HFF-Myc (cell line): Measurements from ENCODE around the gene TMOD2.
A peak's percentile ranks its signal among the peaks of the same experiment; 100 is the strongest.

Experiments used
- DNase-seq: peaks from one replicate; pipeline ENCODE4 v3.0.0-alpha.2; 2011; ENCODE audit warnings: low read depth; ENCODE audit errors: extremely low read depth
- H3K4me3 ChIP-seq: replicated peaks from 2 replicates; pipeline ENCODE4 v1.5.1; 2011; ENCODE audit warnings: low read depth, mild to moderate bottlenecking, control low read depth, low read length
- TF ChIP-seq, protein P1 (sequence below): IDR thresholded peaks from 2 replicates; pipeline ENCODE4 v1.5.1; 2012; ENCODE audit warnings: mild to moderate bottlenecking, low read depth, low read length, control low read depth; ENCODE audit errors: missing control alignments

Gene TMOD2

DNA sequence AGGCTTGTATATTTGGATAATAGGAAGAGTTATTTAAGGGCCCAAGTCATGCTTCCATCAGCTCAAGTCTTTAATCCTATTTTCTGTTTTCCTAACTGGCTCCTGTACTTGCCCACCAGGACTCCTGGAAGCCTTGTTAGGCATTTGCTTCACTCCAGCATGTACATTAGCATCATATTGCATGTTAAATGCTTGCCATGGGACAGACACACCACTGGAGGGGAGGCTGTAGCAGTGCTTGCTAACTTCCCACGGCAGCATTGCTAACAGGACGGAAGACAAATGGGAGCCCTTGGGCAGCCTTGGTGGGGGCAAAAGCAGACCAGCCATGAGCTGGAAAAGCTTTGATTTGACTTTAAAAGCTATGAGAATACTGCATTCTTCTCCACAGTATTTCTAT is 6.1 kb downstream of the TMOD2 start:
- H3K4me3 ChIP-seq = no peak overlapping the region
- no peak for DNase-seq
- TF ChIP-seq, protein P1, sequence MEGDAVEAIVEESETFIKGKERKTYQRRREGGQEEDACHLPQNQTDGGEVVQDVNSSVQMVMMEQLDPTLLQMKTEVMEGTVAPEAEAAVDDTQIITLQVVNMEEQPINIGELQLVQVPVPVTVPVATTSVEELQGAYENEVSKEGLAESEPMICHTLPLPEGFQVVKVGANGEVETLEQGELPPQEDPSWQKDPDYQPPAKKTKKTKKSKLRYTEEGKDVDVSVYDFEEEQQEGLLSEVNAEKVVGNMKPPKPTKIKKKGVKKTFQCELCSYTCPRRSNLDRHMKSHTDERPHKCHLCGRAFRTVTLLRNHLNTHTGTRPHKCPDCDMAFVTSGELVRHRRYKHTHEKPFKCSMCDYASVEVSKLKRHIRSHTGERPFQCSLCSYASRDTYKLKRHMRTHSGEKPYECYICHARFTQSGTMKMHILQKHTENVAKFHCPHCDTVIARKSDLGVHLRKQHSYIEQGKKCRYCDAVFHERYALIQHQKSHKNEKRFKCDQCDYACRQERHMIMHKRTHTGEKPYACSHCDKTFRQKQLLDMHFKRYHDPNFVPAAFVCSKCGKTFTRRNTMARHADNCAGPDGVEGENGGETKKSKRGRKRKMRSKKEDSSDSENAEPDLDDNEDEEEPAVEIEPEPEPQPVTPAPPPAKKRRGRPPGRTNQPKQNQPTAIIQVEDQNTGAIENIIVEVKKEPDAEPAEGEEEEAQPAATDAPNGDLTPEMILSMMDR = no peak

- TF ChIP-seq, protein P1 = no peak
- DNase-seq = no peak
- H3K4me3 ChIP-seq = no peak overlapping the region
Observed at GRCh38 chr15:51758645-51759044, 7.2 kb downstream of the TMOD2 start.

DNA sequence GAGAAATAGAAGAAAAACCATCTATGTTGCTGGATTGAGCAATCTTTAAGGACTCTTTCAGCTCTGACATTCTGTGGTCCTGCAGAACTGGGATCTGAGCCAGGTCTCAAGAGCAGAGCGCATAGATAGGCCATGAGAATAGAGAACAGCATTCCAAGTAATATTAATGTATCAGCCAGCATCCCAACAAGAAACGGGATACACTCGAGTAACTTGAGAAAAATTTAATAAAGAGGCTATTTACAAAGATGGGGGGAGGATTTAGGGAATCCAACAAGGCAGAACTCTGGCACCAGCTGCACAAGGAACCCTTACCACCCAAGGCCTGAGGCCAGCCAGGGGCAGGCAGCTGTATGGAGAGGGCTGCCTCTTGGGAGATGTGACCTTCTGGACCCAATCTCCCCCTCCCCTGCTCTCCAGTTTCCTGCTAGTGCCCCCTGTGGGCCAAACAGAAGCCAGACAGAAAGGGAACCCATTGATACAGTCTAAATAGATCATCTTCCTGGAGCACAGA is 8.2 kb downstream of the TMOD2 start:
- DNase-seq = no peak

DNA sequence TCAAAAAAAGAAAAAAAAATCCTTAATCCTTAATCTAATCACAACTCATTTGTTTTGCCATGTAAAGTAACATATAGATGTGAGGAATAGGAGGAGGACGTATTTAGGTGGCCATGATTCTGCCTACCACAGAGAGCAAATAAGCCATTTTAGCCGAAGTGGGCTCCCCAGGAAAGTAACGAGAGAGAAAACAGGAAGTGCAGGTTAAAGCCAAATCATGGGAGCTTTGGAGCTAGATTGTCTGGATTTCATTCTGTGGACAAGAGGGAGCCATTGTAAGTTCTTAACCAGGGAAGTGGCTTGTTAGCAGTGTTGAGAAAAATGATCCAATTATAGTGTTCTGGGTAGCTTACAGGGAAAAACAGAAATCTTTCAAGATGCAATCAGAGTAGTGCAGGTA is 9.4 kb downstream of the TMOD2 start:
- H3K4me3 ChIP-seq = no peak overlapping the region
- DNase-seq = no peak
- TF ChIP-seq, protein P1 = no peak

More for the DNA sequence above, 8.2 kb downstream of the TMOD2 start:
- H3K4me3 ChIP-seq = no peak overlapping the region
- TF ChIP-seq, protein P1 = peak; percentile 25

DNA sequence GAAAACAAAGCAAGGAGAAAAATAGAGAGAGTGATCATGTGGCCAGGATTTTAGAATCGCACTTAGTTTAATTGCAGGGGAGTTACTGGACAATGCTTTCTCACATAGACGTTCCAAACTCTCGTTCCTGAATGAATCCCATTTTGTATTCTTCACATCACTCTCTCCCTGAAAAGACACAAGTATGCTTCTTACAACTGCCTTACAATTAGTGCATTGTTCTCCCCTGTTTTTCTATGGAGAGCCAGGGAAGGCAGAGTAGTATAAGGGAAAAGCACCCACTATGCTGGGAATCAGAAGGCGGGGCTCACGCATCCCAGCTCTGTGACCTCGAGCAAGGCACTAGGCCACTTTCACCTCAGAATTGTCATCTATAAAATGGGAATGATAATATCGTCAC is 14.4 kb downstream of the TMOD2 start:
- TF ChIP-seq, protein P1 = no peak
- no peak for DNase-seq
- no peak overlapping the region for H3K4me3 ChIP-seq

GRCh38 chr15:51766341-51766740 is 14.9 kb downstream of the TMOD2 start:
- TF ChIP-seq, protein P1 = no peak
- H3K4me3 ChIP-seq = no peak overlapping the region
- DNase-seq = no peak

DNA sequence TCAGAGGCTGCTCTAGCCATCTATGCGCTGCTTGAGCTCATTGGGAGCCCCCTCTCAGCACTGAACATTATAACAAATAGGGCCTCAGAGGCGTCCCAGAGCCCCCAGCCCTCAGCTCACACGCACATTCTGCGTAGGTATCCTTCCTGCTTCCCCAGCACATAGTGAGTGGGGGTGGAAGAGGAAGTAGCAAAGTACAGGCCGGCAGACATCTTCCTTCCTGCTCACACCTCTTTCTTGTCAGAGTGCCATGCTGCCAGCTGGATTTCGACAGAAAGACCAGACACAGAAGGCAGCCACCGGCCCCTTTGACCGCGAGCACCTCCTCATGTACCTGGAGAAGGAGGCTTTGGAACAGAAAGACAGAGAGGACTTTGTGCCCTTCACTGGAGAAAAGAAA is 16.6 kb downstream of the TMOD2 start:
- no peak for DNase-seq
- no peak overlapping the region for H3K4me3 ChIP-seq
- TF ChIP-seq, protein P1 = no peak
